Posterior vena cava (tissue), 2 donors: ENCODE measurements around the gene WDR59. TPM values are rescaled to one million over a fixed set of nuclear protein-coding genes. Genes with fewer than 3 reads are reported as not detected.
"Not testable (repeated sequence)": the region's sequence is repeated elsewhere in the genome, so short reads cannot be mapped to it uniquely, and the experiment has no call there.

ENCODE experiments used
- DNase-seq: peaks from one replicate; pipeline ENCODE4 v3.0.0-alpha.2; 2020; ENCODE audit warnings: low spot score
- intact Hi-C, 2 donors: fragments of 100-400 bp; cut with DNase I; formaldehyde crosslinking; loops; one replicate each; pipeline versions ENCODE4 v1.14.1 to v1.14.2; 2022 to 2023
- total RNA-seq, 2 donors: library from RNA; stranded (reverse); fragmentation: NEBNext Ultra II Directional; extraction: Animal tissue kit (Norgen Biotek cat#: 25700); gene quantifications; one replicate each; pipeline ENCODE4 v1.2.1, GENCODE V29; 2021
- donor health status: DM: yes; HTN: yes; CAD: no.
- donor health status: DM: yes; HTN: yes; CAD: no.

The WDR59 gene
- total RNA-seq, 2 donors from 2014 or later: 32.4 to 32.8 TPM

DNA sequence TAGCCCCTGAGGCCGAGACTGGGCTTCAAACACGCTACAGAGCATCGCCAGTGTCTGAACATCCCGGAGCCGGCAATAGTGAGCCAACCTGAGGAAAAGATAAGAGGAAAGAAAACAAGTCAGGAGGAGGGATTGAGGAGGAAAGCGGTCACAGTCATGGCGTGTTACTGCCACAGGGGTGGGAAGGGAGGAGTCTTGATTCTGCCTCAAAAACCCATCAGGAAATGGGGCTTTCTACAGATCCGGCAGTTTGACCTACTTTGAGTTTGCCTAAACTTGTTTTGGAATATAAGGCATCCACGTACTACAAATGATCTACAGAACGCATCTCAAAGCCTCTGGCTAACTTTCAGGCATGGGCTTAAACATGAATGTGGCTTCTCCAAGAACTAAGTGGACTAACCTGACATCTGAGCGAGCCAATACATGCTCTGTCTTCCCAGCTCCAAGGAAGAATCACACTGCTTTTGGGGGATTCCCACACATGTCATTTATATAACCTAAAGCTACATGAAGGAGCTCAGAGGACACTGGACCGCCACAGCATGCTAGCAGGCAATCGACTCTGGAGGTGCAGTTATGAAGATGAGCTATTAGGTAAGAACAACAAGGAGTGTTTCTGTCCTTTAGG lies 96.6 kb downstream of the WDR59 start:
- intact Hi-C loops: no loop called here
- DNase-seq: no peak

DNA sequence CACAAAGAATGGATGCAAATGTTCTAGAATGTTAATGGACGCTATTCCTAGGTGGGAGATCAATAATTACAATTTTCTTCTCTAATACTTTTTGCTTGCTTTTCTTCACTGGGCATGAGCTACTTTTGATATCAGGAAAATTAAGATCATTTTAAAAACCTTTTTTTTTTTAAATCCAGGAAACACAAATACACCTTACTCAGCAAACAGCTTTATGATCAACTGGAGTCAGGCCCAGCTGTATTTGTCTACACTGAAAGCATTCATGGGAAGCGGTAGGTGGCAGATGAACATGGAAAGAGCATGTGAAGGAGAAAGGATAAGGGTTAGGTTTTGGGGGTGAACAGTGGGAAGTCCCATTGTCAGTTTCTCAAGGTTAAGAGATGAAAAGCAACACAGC lies 97.8 kb downstream of the WDR59 start:
- intact Hi-C loops: no loop called here
- DNase-seq: no peak

DNA sequence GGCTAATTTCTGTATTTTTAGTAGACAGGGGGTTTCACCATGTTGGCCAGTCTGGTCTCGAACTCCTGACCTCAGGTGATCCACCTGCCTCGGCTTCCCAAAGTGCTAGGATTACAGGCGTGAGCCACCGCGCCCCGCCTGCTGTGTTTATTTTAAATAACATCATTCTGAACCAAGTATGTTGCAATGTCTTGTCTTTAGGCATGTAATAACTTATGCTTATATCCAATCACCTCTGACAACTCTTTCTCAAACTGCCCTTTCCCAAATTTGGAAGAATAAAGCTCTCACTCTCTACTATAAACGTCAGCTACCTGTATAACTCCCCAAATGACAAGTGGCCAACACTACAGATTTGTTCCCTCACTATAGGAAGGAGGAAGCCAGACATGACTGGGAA lies 107.2 kb downstream of the WDR59 start:
- no peak for DNase-seq
- intact Hi-C loops: no loop called here

DNA sequence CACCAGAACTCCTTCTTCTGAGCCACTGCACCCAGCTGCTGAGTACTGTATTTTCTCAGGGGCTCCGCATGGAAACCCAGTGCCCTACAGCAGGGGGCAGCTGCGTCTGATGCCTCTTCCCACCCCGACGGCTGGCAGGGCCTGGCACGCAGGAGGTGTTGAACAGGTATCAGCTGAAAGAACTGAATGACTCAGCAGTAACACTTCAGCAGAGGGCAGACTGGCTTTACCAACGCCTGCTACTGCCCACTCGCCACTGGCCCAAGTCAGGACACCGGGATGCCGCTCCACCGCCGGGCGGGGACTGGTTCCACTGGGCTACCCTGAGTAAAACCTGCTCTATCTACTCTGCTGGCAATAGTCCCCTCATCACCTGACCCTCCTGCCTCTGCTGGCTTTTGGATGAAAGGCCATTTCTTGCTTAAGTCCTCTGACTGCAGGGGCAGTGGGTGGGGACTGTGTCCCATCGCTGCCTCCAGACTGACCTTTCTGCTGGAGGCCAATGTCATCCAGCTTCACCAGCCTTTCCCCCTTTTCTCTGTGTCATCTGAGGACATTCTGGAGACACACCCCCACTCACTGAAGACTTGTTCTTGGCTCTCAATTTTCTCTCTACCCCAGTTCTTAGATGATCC lies 109.9 kb downstream of the WDR59 start:
- no peak for DNase-seq
- intact Hi-C loops: no loop called here

DNA sequence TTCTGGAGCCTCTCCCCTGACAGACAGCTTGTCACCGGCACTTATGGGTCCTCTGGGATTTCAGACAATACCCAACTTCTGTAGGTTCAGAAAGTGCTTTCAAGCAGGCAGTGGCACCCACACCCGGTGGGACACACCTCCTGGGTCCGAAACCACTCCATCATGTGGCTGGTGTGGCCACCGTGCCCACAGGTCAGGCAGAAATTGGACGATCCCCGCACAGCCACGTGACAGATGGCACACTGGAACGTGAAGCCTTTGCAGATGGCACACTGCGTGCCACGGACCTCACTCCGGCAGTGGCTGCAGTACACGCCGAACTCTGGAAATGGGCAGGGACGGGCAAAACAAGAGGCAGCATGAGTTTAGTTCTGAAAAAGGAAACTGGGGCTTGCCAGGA lies 110.8 kb downstream of the WDR59 start:
- intact Hi-C loops: no loop called here
- DNase-seq: no peak

DNA sequence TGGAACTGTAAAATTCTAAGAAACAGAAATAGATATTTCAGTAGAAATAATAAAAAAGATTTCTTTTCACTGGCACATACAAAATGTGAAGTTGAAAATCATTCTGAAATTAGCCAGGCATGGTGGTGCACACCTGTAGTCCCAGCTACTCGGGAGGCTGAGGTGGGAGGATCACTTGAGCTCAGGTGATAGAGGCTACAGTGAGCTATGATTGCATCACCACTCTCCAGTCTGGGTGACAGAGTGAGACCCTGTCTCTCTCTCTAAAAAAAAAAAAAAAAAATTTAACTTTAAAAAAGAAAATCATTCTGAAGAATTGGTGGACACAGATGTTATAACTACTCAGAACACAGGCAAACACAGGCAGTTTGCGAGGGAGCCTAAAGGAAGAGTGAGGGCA lies 112.6 kb downstream of the WDR59 start:
- intact Hi-C loops: no loop called here
- DNase-seq: no peak

DNA sequence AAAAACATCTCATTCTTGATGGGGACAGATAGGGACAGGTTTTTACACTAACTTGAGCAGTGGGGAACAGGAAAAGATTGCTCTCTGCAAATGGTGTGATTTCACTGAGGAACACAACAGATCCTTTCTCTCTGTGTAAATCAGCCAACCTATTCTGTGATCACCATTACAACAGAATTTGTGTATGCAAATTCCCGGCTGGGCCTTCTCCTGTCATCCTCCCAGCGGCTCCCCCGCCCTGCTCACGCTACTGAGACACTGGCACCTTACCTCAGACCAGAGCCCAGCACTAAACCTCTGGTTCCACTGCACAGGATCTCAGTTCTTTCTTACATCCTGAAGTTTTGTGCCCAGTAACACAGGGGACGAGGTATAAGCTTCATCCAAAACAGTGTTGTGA lies 113.3 kb downstream of the WDR59 start:
- DNase-seq: no peak
- intact Hi-C loops: no loop called here

DNA sequence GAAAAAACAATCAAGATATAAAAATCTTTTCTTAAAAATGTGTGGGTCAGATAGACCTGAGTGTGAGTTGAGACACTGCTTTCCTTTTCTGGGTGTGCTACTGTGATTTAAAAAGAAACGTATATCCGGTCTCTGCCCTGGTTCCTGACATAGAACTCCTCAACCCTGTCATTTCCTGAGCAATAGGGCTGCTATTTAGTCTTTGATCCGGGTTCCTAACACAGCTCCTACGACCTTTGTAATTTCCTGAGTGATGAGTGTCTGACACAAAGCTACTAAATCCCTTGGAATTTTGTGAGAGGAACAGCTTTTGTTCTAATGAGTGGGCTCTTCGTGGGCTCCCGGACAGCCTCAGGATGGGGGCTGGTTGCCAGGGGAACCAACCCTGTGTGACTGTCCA lies 116.4 kb downstream of the WDR59 start:
- intact Hi-C loops: loop anchor here (10.0 kb wide), 2 partner anchors 154 to 164 kb away; partner anchors contain the start of gene MLKL (in 1 of the 2)
- DNase-seq: no peak

DNA sequence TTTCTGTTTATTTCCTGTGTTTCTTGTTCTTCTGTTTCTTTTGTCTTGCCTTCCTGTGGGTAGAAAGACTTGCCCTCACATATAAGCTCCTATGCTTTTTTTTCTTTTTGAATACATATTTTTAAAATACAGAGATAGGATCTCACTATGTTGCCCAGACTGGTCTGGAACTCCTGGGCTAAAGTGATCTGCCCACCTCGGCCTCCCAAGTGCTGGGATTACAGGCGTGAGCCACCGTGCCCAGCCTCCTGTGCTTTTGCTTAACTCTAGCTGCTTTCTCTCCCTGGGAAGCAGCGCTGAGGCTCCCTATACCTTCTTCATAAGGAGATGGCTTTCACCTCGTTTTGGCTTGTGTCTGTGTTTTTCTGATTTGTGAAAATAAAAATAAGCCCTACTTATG lies 116.9 kb downstream of the WDR59 start:
- intact Hi-C loops: loop anchor here (10.0 kb wide), 2 partner anchors 153 to 163 kb away; partner anchors contain the start of gene MLKL (in 1 of the 2)
- DNase-seq: no peak

DNA sequence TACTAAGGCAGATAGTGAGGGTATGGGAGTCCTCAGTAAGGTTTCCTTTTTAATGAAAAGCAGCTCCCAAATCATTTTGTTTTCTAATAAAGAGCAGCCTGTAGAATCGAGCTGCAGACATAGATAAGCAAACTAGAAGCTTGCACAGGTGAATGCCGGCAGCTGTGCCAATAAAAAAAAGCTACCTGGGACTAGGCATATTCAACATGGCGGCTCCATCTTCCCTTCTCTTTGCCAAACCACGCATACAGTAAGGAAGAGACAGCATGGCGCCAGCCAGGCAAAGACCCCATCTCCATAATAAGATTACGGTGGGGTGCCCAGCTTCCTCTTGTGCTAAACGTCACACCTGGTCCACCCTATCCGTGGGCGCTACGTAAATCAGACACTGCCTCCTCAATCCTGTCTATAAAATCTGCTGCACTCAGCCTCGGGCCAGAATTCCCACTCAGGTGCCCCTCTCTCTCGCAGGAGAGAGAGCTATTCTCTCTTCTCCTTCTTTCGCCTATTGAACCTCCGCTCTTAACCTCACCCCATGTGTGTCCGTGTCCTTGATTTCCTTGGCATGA lies 117.6 kb downstream of the WDR59 start:
- DNase-seq: no peak
- intact Hi-C loops: loop anchor here (10.0 kb wide), 2 partner anchors 153 to 163 kb away; partner anchors contain the start of gene MLKL (in 1 of the 2)

DNA sequence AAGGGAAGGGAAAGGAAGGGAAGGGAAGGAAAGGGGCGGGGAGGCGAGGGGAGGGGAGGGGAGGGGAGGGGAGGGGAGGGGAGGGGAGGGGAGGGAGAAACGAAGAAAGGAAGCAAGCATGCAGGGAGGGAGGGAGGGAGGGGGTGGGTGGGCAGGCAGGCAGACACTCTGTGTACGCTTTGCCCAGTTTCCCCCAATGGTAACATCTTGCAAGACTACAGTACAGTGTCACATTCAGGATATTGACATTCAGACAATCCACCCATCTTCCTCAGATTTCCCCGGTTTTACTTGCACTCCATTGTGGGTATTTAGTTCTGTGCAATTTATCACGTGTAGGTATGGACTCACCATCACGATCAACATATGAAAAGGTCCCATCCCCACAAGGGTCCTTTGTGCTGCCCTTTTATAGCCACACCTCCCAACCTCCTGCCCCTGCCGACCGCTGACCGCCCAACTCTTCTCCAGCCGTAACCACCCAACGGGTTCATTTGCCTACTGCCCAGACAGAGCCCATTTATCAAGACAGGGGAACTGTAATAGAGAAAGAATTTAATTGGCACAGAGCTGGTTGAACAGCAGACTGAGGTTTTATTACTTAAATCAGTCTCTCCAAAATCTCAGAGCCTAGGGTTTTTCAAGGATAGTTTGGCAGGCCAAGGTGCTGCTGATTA lies 118.9 kb downstream of the WDR59 start:
- intact Hi-C loops: loop anchor here (10.0 kb wide), 2 partner anchors 151 to 161 kb away; partner anchors contain the start of gene MLKL (in 1 of the 2)
- DNase-seq: no peak

DNA sequence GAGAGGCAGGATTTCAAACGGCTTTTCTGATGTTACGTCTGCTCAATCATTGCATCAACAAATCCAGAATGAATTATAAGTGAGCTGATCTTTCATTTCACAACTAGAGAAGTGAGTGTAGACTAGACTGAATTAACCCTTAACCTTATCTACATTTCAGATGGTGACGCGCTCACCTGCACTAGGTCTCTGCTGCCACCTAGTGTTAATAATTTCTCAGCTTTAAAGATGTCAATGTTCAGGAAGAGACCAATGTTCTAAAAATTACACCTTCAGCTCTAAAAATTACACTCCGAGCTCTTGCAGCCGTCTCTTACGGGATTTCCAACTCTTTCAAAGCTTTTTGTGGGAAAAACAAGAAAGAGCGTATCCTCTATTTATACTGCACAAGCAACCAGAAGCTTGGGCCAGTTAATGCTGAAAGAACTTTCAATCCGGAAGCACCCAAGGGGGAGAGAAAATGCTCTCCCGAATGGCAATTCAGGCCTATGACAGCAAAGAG lies 122.1 kb downstream of the WDR59 start:
- intact Hi-C loops: loop anchor here (10.0 kb wide), 2 partner anchors 148 to 158 kb away; partner anchors contain the start of gene MLKL (in 1 of the 2)
- no peak for DNase-seq

DNA sequence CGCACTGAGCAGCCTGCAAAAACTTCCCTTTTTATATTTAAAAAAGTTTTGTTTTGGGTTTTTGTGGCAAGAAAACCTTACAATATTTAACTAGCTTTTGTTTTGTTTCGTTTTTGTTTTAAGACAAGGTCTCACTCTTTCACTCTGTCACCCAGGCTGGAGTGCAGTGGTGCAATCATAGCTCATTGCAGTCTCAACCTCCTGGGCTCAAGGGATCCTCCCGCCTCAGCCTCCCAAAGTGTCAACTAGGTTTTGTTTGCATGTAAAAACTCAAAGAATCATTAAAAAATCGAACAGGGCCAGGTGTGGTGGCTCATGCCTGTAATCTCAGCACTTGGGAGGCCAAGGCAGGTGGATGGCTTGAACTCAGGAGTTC lies 132.4 kb downstream of the WDR59 start:
- DNase-seq: no peak
- intact Hi-C loops: no loop called here

DNA sequence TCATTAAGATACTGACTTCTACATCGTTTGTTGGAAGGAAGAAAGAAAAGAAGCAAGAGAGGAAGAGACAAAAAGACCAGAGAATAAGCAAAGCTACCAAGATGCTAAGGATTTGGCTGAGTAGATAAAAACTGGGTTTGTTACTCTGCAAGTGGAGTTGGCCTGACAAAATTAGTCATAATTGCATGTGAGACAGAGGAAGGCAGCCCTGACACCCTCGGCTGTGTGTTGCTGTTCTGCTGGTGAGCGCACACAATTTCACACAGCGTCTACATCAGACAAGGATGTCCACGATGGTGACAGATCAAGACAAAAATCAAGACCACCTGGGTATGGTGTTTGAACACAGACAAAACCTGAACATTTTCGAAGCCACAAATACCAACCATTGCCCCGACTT lies 134.9 kb downstream of the WDR59 start:
- DNase-seq: no peak
- intact Hi-C loops: no loop called here

DNA sequence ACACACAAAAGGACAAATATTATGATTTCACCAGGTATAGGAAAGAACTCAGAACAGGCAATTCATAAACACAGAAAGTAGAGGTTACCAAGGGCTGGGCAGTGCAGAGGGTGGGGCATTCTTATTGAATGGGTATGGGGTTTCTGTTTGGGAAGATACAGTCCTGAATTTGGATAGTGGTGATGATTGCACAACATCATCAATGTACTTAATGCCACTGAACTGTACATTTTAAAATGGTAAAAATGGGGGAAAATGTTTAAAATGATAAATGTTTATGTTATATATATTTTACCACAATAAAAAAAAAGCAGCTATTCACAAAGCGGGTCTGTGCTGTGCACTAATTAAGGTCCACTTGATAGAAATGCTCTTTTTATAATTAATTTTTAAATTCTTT lies 137.7 kb downstream of the WDR59 start:
- intact Hi-C loops: no loop called here
- DNase-seq: no peak

DNA sequence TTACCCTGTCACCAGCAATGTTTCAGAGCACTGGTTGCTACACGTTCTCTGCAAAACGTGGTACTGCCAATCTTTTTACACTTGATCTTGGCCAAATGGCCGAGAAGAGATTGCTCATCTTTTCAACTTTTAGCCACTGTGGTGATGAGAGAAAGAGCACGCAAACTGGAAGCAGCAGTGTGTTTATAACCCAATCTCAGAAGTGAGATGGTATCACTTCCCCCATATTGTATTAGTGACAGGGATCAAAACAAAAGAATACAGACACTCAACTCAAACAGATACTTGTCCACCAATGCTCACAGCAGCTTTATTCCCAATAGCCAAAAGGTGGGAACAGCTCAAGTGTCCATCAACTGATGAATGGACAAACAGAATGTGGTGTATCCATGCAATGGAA lies 138.2 kb downstream of the WDR59 start:
- intact Hi-C loops: no loop called here
- DNase-seq: no peak

DNA sequence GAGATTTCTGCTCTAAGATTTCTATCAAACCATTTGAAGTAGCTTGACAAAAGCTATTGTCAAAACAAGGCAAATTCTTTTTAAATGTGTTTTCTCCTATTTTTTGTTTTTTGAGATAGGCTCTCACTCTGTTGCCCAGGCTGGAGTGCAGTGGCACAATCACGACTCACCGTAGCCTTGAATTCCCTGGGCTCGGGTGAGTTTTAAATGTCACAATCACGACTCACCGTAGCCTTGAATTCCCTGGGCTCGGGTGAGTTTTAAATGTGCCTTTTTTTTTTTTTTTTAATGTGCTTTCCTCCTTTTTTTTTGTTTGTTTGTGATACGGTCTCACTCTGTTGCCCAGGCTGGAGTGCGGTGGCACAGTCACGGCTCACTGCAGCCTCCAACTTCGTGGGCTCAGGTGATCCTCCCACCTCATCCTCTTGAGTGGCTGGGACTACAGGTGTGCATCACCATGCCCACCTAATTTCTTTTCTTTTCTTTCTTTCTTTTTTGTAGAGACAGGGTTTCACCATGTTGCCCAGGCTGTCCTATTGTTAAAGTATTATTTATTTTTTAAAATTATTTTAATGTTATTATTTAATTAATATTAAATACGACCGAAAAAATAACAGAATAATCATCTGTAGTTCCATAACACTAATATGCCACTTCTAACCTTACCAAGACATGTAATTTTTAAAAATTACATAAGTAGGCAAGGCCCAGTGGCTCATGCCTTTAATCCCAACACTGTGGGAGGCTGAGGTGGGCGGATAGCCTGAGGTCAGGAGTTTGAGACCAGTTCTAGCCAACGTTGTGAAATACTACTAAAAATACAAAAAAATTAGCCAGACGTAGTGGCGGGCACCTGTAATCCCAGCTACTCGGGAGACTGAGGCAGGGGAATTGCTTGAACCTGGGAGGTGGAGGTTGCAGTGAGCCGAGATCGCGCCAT lies 140.6 kb downstream of the WDR59 start:
- DNase-seq: no peak
- intact Hi-C loops: no loop called here

DNA sequence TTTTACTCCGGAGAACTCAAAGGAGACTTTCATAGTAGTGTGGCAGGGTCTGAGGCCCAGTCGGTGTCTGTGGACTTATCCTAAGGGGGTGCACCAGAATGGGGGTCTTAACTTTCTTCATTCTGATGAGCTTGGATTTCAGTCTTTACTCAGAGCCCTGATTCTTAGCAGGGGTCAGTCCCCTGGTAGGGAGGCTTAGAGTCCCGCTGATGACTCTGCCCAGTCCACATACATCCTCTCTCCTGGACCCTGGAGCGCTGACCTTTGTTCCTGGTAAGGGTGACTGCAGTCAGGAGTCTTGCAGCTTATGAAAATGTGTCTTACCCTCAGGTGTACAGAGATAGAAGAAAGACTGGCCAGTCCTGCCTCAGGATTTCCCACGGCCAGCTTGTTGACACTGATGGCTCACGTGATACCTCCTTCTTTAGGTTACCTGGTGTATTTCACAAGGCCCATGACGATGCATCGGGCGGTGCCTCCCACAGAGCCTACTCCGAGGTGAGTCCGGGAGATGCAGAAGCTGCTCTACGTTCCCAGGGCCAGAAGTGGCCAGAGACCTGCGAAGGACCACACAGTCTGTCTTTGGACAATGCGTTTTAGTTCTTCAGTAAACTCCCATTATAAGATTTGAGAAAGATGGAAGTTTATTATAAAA lies 141.4 kb downstream of the WDR59 start:
- DNase-seq, intact Hi-C loops: not testable (repeated sequence)
